DND-41 (cell line): ENCODE results near the gene STOX2.

ENCODE experiments used
- CTCF ChIP-seq: IDR thresholded peaks from 2 replicates; pipeline ENCODE4 v1.5.1; 2012; ENCODE audit warnings: borderline replicate concordance, low read length, moderate library complexity, mild to moderate bottlenecking; ENCODE audit not compliant: poor library complexity, severe bottlenecking; ENCODE audit errors: extremely low read depth
- EZH2 ChIP-seq: IDR thresholded peaks from 3 replicates; pipeline ENCODE4 v1.6.1; 2012; ENCODE audit warnings: borderline replicate concordance, low read depth, mild to moderate bottlenecking, moderate library complexity, low read length, inconsistent platforms; ENCODE audit not compliant: severe bottlenecking

GRCh38 chr4:183905081-183905592 lies at the start of gene STOX2:
- TF ChIP-seq CTCF, result no peak
- TF ChIP-seq EZH2, result no peak
